GM12878 (cell line): ENCODE results near the gene BICD1. TPM values are rescaled to one million over a fixed set of nuclear protein-coding genes. Genes with fewer than 3 reads are reported as not detected.

Experiments used
- ATAC-seq: fragments of 200-7000 bp; cut with Tn5 transposase; 3 replicates; pipeline ENCODE4 v1.9.1; 2020; ENCODE audit warnings: mild to moderate bottlenecking, moderate library complexity
- BruUV-seq: library from RNA; stranded (reverse); fragments of 400-500 nt; replicated peaks from 2 replicates; lab custom pipeline; 2021; lab: Mats Ljungman, UMichigan
- CTCF ChIA-PET: fragments of 300-600 bp; sonication (Branson Sonifier 250); formaldehyde crosslinking; extraction: SDS; loops from one replicate; lab custom pipeline; 2021; ENCODE audit warnings: inconsistent platforms; lab: Yijun Ruan, JAX
- POLR2A ChIA-PET: fragments of 350-600 bp; formaldehyde crosslinking; extraction: SDS; loops from one replicate; lab custom pipeline; 2021; ENCODE audit warnings: inconsistent platforms; lab: Charles Lee
- RAD21 ChIA-PET: fragments of 300-600 bp; sonication (Branson Sonifier 250); formaldehyde crosslinking; loops from one replicate; lab custom pipeline; 2023; ENCODE audit warnings: antibody characterized with exemption; ENCODE audit not compliant: unreplicated experiment; lab: Charles Lee
- SMC1A ChIA-PET: fragments of 300-600 bp; sonication (Branson Sonifier 250); formaldehyde crosslinking; loops from one replicate; lab custom pipeline; 2023; ENCODE audit not compliant: unreplicated experiment, uncharacterized antibody; lab: Charles Lee
- DNase-seq: peaks from one replicate; pipeline ENCODE4 v3.0.0-alpha.2; 2011; ENCODE audit warnings: low read depth, low spot score
- FAIRE-seq: peaks from 3 replicates; lab custom pipeline; 2011; peaks lifted over from hg19 to GRCh38; lab: Jason Lieb, UNC
- H2AFZ ChIP-seq: 2 replicates; pipeline ENCODE4 v1.6.0; 2011; ENCODE audit warnings: low read depth, low read length, control low read depth; ENCODE audit not compliant: control insufficient read depth
- H3K27ac ChIP-seq: 2 replicates; pipeline ENCODE4 v1.5.1; 2011; ENCODE audit warnings: control low read depth; ENCODE audit not compliant: control insufficient read depth, insufficient read depth
- H3K27me3 ChIP-seq, 2 experiments: replicated peaks in 1 of 2; 2 replicates each; pipeline versions ENCODE4 v1.6.0 to v1.6.1; 2011; ENCODE audit warnings: low read length in 1 of 2; ENCODE audit not compliant: control insufficient read depth in 2 of 2, insufficient read depth in 2 of 2
- H3K36me3 ChIP-seq, 2 experiments: 2 replicates each; pipeline ENCODE4 v1.5.1; 2011; ENCODE audit warnings: low read length in 1 of 2; ENCODE audit not compliant: control insufficient read depth in 2 of 2, insufficient read depth in 2 of 2
- H3K4me1 ChIP-seq: 2 replicates; pipeline ENCODE4 v1.6.1; 2011; ENCODE audit warnings: mild to moderate bottlenecking, low read length, moderate library complexity, mixed read lengths; ENCODE audit not compliant: control insufficient read depth, insufficient read depth
- H3K4me2 ChIP-seq: 2 replicates; pipeline ENCODE4 v1.6.0; 2011; ENCODE audit warnings: control low read depth; ENCODE audit not compliant: control insufficient read depth, insufficient read depth
- H3K4me3 ChIP-seq: fragments of 200-600 bp; sonication (generic); 2 replicates; pipeline ENCODE4 v1.5.1; 2016
- H3K79me2 ChIP-seq: 2 replicates; pipeline ENCODE4 v1.6.0; 2011; ENCODE audit warnings: low read length; ENCODE audit not compliant: control insufficient read depth, insufficient read depth
- H3K9ac ChIP-seq: 2 replicates; pipeline ENCODE4 v1.8.0; 2011; ENCODE audit warnings: low read length, control low read depth, mixed read lengths; ENCODE audit not compliant: control insufficient read depth, insufficient read depth
- H3K9me3 ChIP-seq: replicated peaks from 3 replicates; pipeline ENCODE4 v1.5.1; 2011; ENCODE audit warnings: mild to moderate bottlenecking, low read length; ENCODE audit not compliant: control insufficient read depth, insufficient read depth
- H4K20me1 ChIP-seq: 2 replicates; pipeline ENCODE4 v1.6.0; 2011; ENCODE audit not compliant: control insufficient read depth, insufficient read depth
- BRCA1 ChIP-seq: IDR thresholded peaks from 2 replicates; pipeline ENCODE4 v1.6.1; 2011; ENCODE audit warnings: low read depth, low read length, improper control_type of control experiment
- E2F8 ChIP-seq: fragments of 450-650 bp; IDR thresholded peaks from 2 replicates; pipeline ENCODE4 v1.6.1; 2018; ENCODE audit warnings: mild to moderate bottlenecking, low read depth, moderate library complexity; ENCODE audit not compliant: partially characterized antibody
- HDAC2 ChIP-seq: fragments of 200-600 bp; sonication (generic); IDR thresholded peaks from 2 replicates; pipeline ENCODE4 v1.6.1; 2017
- HDAC6 ChIP-seq: fragments of 200-600 bp; sonication (generic); IDR thresholded peaks from one replicate; pipeline ENCODE4 v1.8.0; 2017; ENCODE audit warnings: antibody characterized with exemption; ENCODE audit not compliant: unreplicated experiment
- MXI1 ChIP-seq: fragments of 150-350 bp; IDR thresholded peaks from 2 replicates; pipeline ENCODE4 v1.6.1; 2011; ENCODE audit warnings: low read depth, mild to moderate bottlenecking, inconsistent platforms, low read length, improper control_type of control experiment
- NR2C1 ChIP-seq: fragments of 450-650 bp; IDR thresholded peaks from 2 replicates; pipeline ENCODE4 v1.6.1; 2017; ENCODE audit warnings: antibody characterized with exemption, mild to moderate bottlenecking, moderate library complexity
- PKNOX1 ChIP-seq: fragments of 450-650 bp; IDR thresholded peaks from 2 replicates; pipeline ENCODE4 v1.6.1; 2016; ENCODE audit warnings: mild to moderate bottlenecking
- PRDM15 ChIP-seq: fragments of 450-650 bp; formaldehyde crosslinking; IDR thresholded peaks from 2 replicates; pipeline ENCODE4 v1.4.0; 2020; ENCODE audit warnings: mild to moderate bottlenecking, moderate library complexity
- RCOR1 ChIP-seq: conservative IDR thresholded peaks from 2 replicates; pipeline ENCODE4 v1.6.1; 2012; ENCODE audit warnings: low read depth, low read length, improper control_type of control experiment
- RELB ChIP-seq: fragments of 450-650 bp; IDR thresholded peaks from 2 replicates; pipeline ENCODE4 v1.6.1; 2017; ENCODE audit warnings: low read depth, mild to moderate bottlenecking, moderate library complexity
- SIX5 ChIP-seq: IDR thresholded peaks from 2 replicates; pipeline ENCODE4 v1.6.1; 2011; ENCODE audit warnings: mild to moderate bottlenecking, low read depth, low read length, moderate library complexity; ENCODE audit not compliant: severe bottlenecking
- SMARCA5 ChIP-seq: fragments of 450-650 bp; IDR thresholded peaks from 2 replicates; pipeline ENCODE4 v1.6.1; 2017; ENCODE audit warnings: mild to moderate bottlenecking
- TCF7 ChIP-seq: IDR thresholded peaks from 2 replicates; pipeline ENCODE4 v1.6.1; 2014; ENCODE audit warnings: antibody characterized with exemption, borderline replicate concordance
- ZBED1 ChIP-seq: IDR thresholded peaks from 2 replicates; pipeline ENCODE4 v1.6.1; 2016; ENCODE audit warnings: borderline replicate concordance
- WGBS: methylation state at CpG from one replicate; pipeline ENCODE4 v1.1.6; 2016; ENCODE audit warnings: low lambda C conversion rate; ENCODE audit not compliant: insufficient replicate concordance, insufficient coverage; ENCODE audit errors: missing lambda C conversion rate; 5-methylcytosine and 5-hydroxymethylcytosine counted together
- in situ Hi-C: fragments of 300-500 bp; cut with MboI; formaldehyde crosslinking; loops from 9 replicates; pipeline ENCODE4 v1.14.3; 2018; ENCODE audit warnings: mixed read lengths
- intact Hi-C: fragments of 100-400 bp; cut with micrococcal nuclease; formaldehyde crosslinking; loops from one replicate; pipeline ENCODE4 v1.14.2; 2022; ENCODE audit not compliant: unreplicated experiment
- polyA plus RNA-seq, 11 experiments: library from polyadenylated mRNA; depleted of rRNA in 4 of 11; unstranded in 6 of 11; stranded (reverse) in 5 of 11; fragments of >200 nt; fragmentation: Nextera tagmentation in 4 of 11; fragmentation: Illumina TruSeq in 1 of 11; extraction: Ambion mirVana in 4 of 11; extraction: Trizol in 1 of 11; gene quantifications; 1 replicate in 1 of 11; 2 replicates in 10 of 11; pipeline versions ENCODE4 v1.2.1 to v1.2.3, GENCODE V29; 2011 to 2016; ENCODE audit warnings: inconsistent platforms in 2 of 11, missing spikeins in 2 of 11, low read depth in 1 of 11
- total RNA-seq, 4 experiments: library from RNA; depleted of rRNA in 3 of 4; stranded (reverse); fragments of >200 nt in 3 of 4; fragmentation: Illumina TruSeq in 1 of 4; extraction: Trizol in 1 of 4; gene quantifications; 2 replicates each; pipeline versions ENCODE4 v1.2.1 to v1.2.3, GENCODE V29; 2013 to 2021

BICD1 gene
- total and polyA plus RNA-seq, 10 of the 15 experiments (the other 5 are each of a cell fraction or from before 2014, with no cell fraction given): 4.7 to 32.5 (median 14.4) TPM

GRCh38 chr12:32431025-32431424, 324.4 kb downstream of the BICD1 start:
- Histone ChIP-seq H4K20me1 (no peaks in the 10 kb centered on the region), H3K27me3 (no peaks in the 10 kb centered on the region), H3K4me1 (no peaks in the 10 kb centered on the region), H3K9ac (no peak overlapping the region), H3K79me2 (no peaks in the 10 kb centered on the region), H3K36me3 (no peaks in the 10 kb centered on the region), H3K4me3 (no peak overlapping the region), H3K27ac (no peak overlapping the region), H3K9me3 (no peaks in the 10 kb centered on the region; the same call in 2 of the 3 replicates), H2AFZ (no peak overlapping the region), H3K4me2 (no peak overlapping the region)
- 61% methylated on average over 6 of the region's 6 CpGs for WGBS
- intact Hi-C loops (no loop called here), in situ Hi-C loops (no loop called here)
- POLR2A ChIA-PET: no interaction called here
- CTCF ChIA-PET: no interaction called here
- no peak for FAIRE-seq
- no peak for ATAC-seq
- SMC1A ChIA-PET: no interaction called here
- no TSS peak for BruUV-seq
- no peak for DNase-seq
- TF ChIP-seq HDAC2 (no peak), SMARCA5 (no peak), RCOR1 (no peak), PRDM15 (no peak), NR2C1 (no peak), MXI1 (no peak), ZBED1 (no peak), TCF7 (no peak), HDAC6 (no peak), BRCA1 (no peak), SIX5 (no peak), E2F8 (no peak), PKNOX1 (no peak), RELB (no peak)
- RAD21 ChIA-PET: no interaction called here
